GM12874 (cell line): ENCODE measurements around the gene GUK1.

Experiments used
- CTCF ChIP-seq: IDR thresholded peaks from 2 replicates; pipeline ENCODE4 v1.5.1; 2011; ENCODE audit warnings: low read depth, mild to moderate bottlenecking, control low read depth, low read length, moderate library complexity; ENCODE audit not compliant: insufficient read depth

Gene GUK1

DNA sequence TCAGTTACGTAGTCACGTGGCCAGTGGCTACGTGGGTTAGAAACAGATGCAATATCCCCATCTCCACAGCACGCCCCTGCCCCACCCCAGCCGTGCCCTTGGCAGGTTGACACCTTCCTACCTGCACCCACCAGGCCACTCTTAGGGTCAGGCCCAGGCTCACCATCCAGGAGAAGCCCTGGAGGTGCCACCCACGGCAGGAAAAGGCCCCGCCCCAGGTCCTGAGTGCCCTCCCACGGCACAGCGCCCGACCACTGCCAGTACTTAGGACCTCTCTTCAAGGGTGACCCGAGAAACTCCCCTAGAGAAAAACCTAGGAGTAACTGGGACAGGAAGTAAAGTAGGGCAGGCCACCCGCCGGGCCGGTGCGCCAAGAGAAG lies 38.5 kb upstream of the GUK1 start:
- TF ChIP-seq CTCF, result no peak

- TF ChIP-seq CTCF, result peak; percentile 48
Observed at GRCh38 chr1:228101994-228102790, 37.9 kb upstream of the GUK1 start.

GRCh38 chr1:228102791-228103620 lies 37.1 kb upstream of the GUK1 start, which contains the start of gene C1orf35:
TSS of gene C1orf35 (minus strand) at chr1:228103325. CDS start at chr1:228103227, 98 bp downstream.
- TF ChIP-seq CTCF, result no peak

GRCh38 chr1:228104526-228105269 lies 35.4 kb upstream of the GUK1 start:
- TF ChIP-seq CTCF, result no peak

GRCh38 chr1:228105270-228105995 lies 34.6 kb upstream of the GUK1 start:
- no peak for TF ChIP-seq CTCF

DNA sequence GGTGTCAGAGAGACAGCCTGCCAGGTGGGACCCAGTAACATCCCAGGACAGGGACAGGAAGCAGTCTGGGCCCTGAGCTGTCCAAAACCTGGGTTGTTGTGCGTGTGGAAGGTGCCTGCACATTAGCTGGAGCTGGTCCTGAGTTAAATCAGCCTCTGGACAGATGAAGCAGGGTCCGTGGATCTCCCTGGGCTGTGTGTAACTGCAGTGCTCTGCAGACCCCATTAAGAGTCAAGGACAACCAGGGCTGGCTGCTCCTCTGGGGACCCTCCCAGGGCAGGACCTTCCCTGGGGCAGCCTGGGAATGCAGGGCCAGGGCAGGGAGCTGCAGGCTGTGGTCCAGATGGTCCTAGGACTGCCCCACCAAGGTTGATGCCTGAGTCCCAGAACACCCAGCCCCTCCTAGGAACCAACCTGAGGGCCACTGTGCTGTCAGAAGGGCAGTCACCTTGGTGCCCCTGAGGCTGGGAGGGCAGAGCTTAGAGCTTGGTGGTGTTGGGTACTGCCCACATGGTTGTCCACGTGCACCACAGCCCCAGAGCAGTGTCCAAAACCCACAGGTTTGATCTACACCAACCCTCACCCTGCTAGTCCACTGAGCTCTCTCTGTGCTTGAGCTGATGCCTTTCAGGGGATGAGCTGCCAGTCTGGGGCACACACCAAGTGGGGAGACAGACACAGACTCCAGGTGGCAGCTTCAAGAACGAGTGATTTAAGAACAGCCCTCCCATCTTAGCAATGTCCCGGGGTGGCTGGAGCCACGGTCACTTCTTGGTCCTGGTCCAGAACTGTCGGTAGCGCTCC lies 33.9 kb upstream of the GUK1 start:
- TF ChIP-seq CTCF, result no peak
